Neural progenitor cell (in vitro differentiated cells): ENCODE results near the gene TTLL8. TPM values are rescaled to one million over a fixed set of nuclear protein-coding genes. Genes with fewer than 3 reads are reported as not detected.

Experiments used
- DNase-seq: peaks from one replicate; pipeline ENCODE4 v3.0.0-alpha.2; 2016; ENCODE audit warnings: low spot score
- H2AFZ ChIP-seq: fragments of 200-600 bp; sonication (generic); replicated peaks from 2 replicates; pipeline ENCODE4 v1.6.1; 2016; ENCODE audit warnings: antibody characterized with exemption
- H3F3A ChIP-seq: fragments of 200-600 bp; sonication (generic); 2 replicates; pipeline ENCODE4 v1.6.1; 2016; ENCODE audit warnings: antibody characterized with exemption, low read depth
- H3K27ac ChIP-seq: fragments of 200-600 bp; sonication (generic); 2 replicates; pipeline ENCODE4 v1.5.1; 2016; ENCODE audit warnings: mild to moderate bottlenecking
- H3K27me3 ChIP-seq: fragments of 200-600 bp; sonication (generic); 2 replicates; pipeline ENCODE4 v1.6.1; 2016; ENCODE audit warnings: mild to moderate bottlenecking, moderate library complexity
- H3K36me3 ChIP-seq: fragments of 200-600 bp; sonication (generic); 2 replicates; pipeline ENCODE4 v1.5.1; 2016
- H3K4me1 ChIP-seq: fragments of 200-600 bp; sonication (generic); 2 replicates; pipeline ENCODE4 v1.6.1; 2016; ENCODE audit warnings: mixed run types
- H3K4me2 ChIP-seq: fragments of 200-600 bp; sonication (generic); 2 replicates; pipeline ENCODE4 v1.6.1; 2016
- H3K4me3 ChIP-seq: fragments of 200-600 bp; sonication (generic); 2 replicates; pipeline ENCODE4 v1.5.1; 2016
- H3K79me2 ChIP-seq: fragments of 200-600 bp; sonication (generic); 2 replicates; pipeline ENCODE4 v1.6.1; 2016; ENCODE audit warnings: low read depth
- H3K9ac ChIP-seq: fragments of 200-600 bp; sonication (generic); 2 replicates; pipeline ENCODE4 v1.6.1; 2016
- H3K9me3 ChIP-seq: fragments of 200-600 bp; sonication (generic); 2 replicates; pipeline ENCODE4 v1.5.1; 2016; ENCODE audit warnings: low read depth
- H4K20me1 ChIP-seq: fragments of 200-600 bp; sonication (generic); 2 replicates; pipeline ENCODE4 v1.6.1; 2016; ENCODE audit warnings: low read depth
- H3K27ac Mint-ChIP-seq: 3 replicates; pipeline ENCODE4 v1.8.0; 2021; ENCODE audit warnings: mixed read lengths
- H3K27me3 Mint-ChIP-seq: 2 replicates; pipeline ENCODE4 v1.8.0; 2022; ENCODE audit warnings: low read depth, mild to moderate bottlenecking, inconsistent platforms, moderate library complexity, mixed read lengths; ENCODE audit not compliant: insufficient read depth
- H3K36me3 Mint-ChIP-seq: 3 replicates; pipeline ENCODE4 v1.8.0; 2021; ENCODE audit warnings: mixed read lengths
- H3K4me1 Mint-ChIP-seq: 3 replicates; pipeline ENCODE4 v1.8.0; 2021; ENCODE audit warnings: mixed read lengths
- H3K4me3 Mint-ChIP-seq: 3 replicates; pipeline ENCODE4 v1.8.0; 2021; ENCODE audit warnings: mild to moderate bottlenecking, moderate library complexity, mixed read lengths
- H3K9me3 Mint-ChIP-seq: 3 replicates; pipeline ENCODE4 v1.8.0; 2020; ENCODE audit warnings: mixed read lengths
- CTCF ChIP-seq: fragments of 200-600 bp; sonication (generic); IDR thresholded peaks from 2 replicates; pipeline ENCODE4 v1.5.1; 2017; ENCODE audit warnings: antibody characterized with exemption, mild to moderate bottlenecking
- EZH2 ChIP-seq: fragments of 200-600 bp; sonication (generic); IDR thresholded peaks from 2 replicates; pipeline ENCODE4 v1.6.1; 2017; ENCODE audit warnings: antibody characterized with exemption, mild to moderate bottlenecking, moderate library complexity
- EZH2phosphoT487 ChIP-seq: fragments of 200-600 bp; sonication (generic); IDR thresholded peaks from 2 replicates; pipeline ENCODE4 v1.6.1; 2017; ENCODE audit warnings: antibody characterized with exemption
- total RNA-seq: library from RNA; depleted of rRNA; stranded (reverse); fragments of >200 nt; gene quantifications from 2 replicates; pipeline ENCODE4 v1.2.3, GENCODE V29; 2015; ENCODE audit warnings: low replicate concordance

TTLL8 gene
- total RNA-seq, 1 donor from 2014 or later = not detected

- Mint-ChIP-seq H3K4me3 (no peak overlapping the region), H3K27ac (no peak overlapping the region), H3K27me3 (peaks cover 15% of the 10 kb centered on the region), H3K9me3 (peaks cover 29% of the 10 kb centered on the region), H3K36me3 (no peaks in the 10 kb centered on the region), H3K4me1 (peaks cover 6% of the 10 kb centered on the region)
- Histone ChIP-seq H3K36me3 (no peaks in the 10 kb centered on the region), H3F3A (no peaks in the 10 kb centered on the region), H3K79me2 (no peaks in the 10 kb centered on the region), H3K4me3 (no peak overlapping the region), H2AFZ (no peak overlapping the region), H4K20me1 (no peaks in the 10 kb centered on the region), H3K27ac (no peak overlapping the region), H3K27me3 (peaks cover 13% of the 10 kb centered on the region), H3K4me2 (no peak overlapping the region), H3K9me3 (no peaks in the 10 kb centered on the region), H3K9ac (no peak overlapping the region), H3K4me1 (no peaks in the 10 kb centered on the region)
- no peak for DNase-seq
- no peak for TF ChIP-seq CTCF
- TF ChIP-seq EZH2 = no peak
- TF ChIP-seq EZH2phosphoT487 = no peak
Measured at GRCh38 chr22:49993649-49994360, 64.3 kb downstream of the TTLL8 start.

- Histone ChIP-seq H3K4me1 (no peaks in the 10 kb centered on the region), H3K79me2 (no peaks in the 10 kb centered on the region), H3K9ac (no peak overlapping the region), H3K36me3 (no peaks in the 10 kb centered on the region), H3K27me3 (peaks cover 13% of the 10 kb centered on the region), H2AFZ (no peak overlapping the region), H3K4me2 (peak overlapping the region; percentile 47), H4K20me1 (no peaks in the 10 kb centered on the region), H3F3A (no peaks in the 10 kb centered on the region), H3K27ac (no peak overlapping the region), H3K9me3 (no peaks in the 10 kb centered on the region), H3K4me3 (no peak overlapping the region)
- DNase-seq = peak; percentile 77
- H3K27me3 Mint-ChIP-seq = peaks cover 12% of the 10 kb centered on the region
- H3K27ac Mint-ChIP-seq = no peak overlapping the region
- H3K9me3 Mint-ChIP-seq = peaks cover 34% of the 10 kb centered on the region
- H3K36me3 Mint-ChIP-seq = no peaks in the 10 kb centered on the region
- H3K4me3 Mint-ChIP-seq = no peak overlapping the region
- peak; percentile 67 for TF ChIP-seq CTCF
- no peak for TF ChIP-seq EZH2phosphoT487
- no peaks in the 10 kb centered on the region for H3K4me1 Mint-ChIP-seq
Measured at GRCh38 chr22:49992921-49993648, 65.0 kb downstream of the TTLL8 start.

GRCh38 chr22:49991907-49992533 lies 66.1 kb downstream of the TTLL8 start:
- no peak overlapping the region for H3K27ac Mint-ChIP-seq

More at GRCh38 chr22:49991907-49992533, 66.1 kb downstream of the TTLL8 start:
- H2AFZ ChIP-seq = no peak overlapping the region
- Mint-ChIP-seq H3K4me1 (no peaks in the 10 kb centered on the region), H3K27me3 (peaks cover 18% of the 10 kb centered on the region), H3K9me3 (peaks cover 39% of the 10 kb centered on the region), H3K4me3 (no peak overlapping the region), H3K36me3 (no peaks in the 10 kb centered on the region)
- no peaks in the 10 kb centered on the region for H3K4me1 ChIP-seq
- TF ChIP-seq EZH2 = no peak
- no peak for TF ChIP-seq CTCF
- TF ChIP-seq EZH2phosphoT487 = no peak
- no peak overlapping the region for H3K27ac ChIP-seq
- no peak overlapping the region for H3K9ac ChIP-seq
- no peak overlapping the region for H3K4me3 ChIP-seq
- no peaks in the 10 kb centered on the region for H3K36me3 ChIP-seq
- no peaks in the 10 kb centered on the region for H4K20me1 ChIP-seq
- H3K27me3 ChIP-seq = peaks cover 19% of the 10 kb centered on the region
- H3K9me3 ChIP-seq = no peaks in the 10 kb centered on the region
- no peaks in the 10 kb centered on the region for H3K79me2 ChIP-seq
- H3F3A ChIP-seq = no peaks in the 10 kb centered on the region
- no peak for DNase-seq
- H3K4me2 ChIP-seq = no peak overlapping the region
